ENCODE data around the gene MYLK. TPM values are rescaled to one million over a fixed set of nuclear protein-coding genes. Genes with fewer than 3 reads are reported as not detected.

The MYLK gene
- total RNA-seq, 1 donor from 2014 or later = 11.1 TPM

- no peaks in the 10 kb centered on the region for H3K9me3 ChIP-seq (replicated peaks)
- peaks cover under 1% of the 10 kb centered on the region for H3K27me3 ChIP-seq (ENCODE audit: low read depth)
- no peak overlapping the region for H3K27ac ChIP-seq (replicated peaks)
- no peak for DNase-seq
- no peaks in the 10 kb centered on the region for H3K36me3 ChIP-seq
- no peak overlapping the region for H3K4me3 ChIP-seq
- TF ChIP-seq CTCF (IDR thresholded peaks at IDR 0.05; ENCODE audit: borderline replicate concordance) = no peak
- H3K4me1 ChIP-seq = no peaks in the 10 kb centered on the region
- intact Hi-C loops (cut with micrococcal nuclease) = no loop called here
Observed at GRCh38 chr3:123734527-123734902, 149.6 kb downstream of the MYLK start.

GRCh38 chr3:123733805-123734526 lies 150.2 kb downstream of the MYLK start:
- Histone ChIP-seq H3K36me3 (no peaks in the 10 kb centered on the region), H3K4me1 (no peaks in the 10 kb centered on the region), H3K9me3 (replicated peaks) (no peaks in the 10 kb centered on the region), H3K27ac (replicated peaks) (no peak overlapping the region), H3K27me3 (ENCODE audit: low read depth) (peaks cover 3% of the 10 kb centered on the region), H3K4me3 (no peak overlapping the region)
- TF ChIP-seq CTCF (IDR thresholded peaks at IDR 0.05; ENCODE audit: borderline replicate concordance) = no peak
- intact Hi-C loops (cut with micrococcal nuclease) = no loop called here
- no peak for DNase-seq

GRCh38 chr3:123733341-123733740 lies 150.8 kb downstream of the MYLK start:
- H3K27ac ChIP-seq (replicated peaks) = no peak overlapping the region
- H3K4me1 ChIP-seq = no peaks in the 10 kb centered on the region
- H3K27me3 ChIP-seq (ENCODE audit: low read depth) = peaks cover 3% of the 10 kb centered on the region
- no peak for TF ChIP-seq CTCF (IDR thresholded peaks at IDR 0.05; ENCODE audit: borderline replicate concordance)
- H3K9me3 ChIP-seq (replicated peaks) = no peaks in the 10 kb centered on the region
- no peak for DNase-seq
- no peaks in the 10 kb centered on the region for H3K36me3 ChIP-seq
- no peak overlapping the region for H3K4me3 ChIP-seq
- intact Hi-C loops (cut with micrococcal nuclease) = no loop called here

DNA sequence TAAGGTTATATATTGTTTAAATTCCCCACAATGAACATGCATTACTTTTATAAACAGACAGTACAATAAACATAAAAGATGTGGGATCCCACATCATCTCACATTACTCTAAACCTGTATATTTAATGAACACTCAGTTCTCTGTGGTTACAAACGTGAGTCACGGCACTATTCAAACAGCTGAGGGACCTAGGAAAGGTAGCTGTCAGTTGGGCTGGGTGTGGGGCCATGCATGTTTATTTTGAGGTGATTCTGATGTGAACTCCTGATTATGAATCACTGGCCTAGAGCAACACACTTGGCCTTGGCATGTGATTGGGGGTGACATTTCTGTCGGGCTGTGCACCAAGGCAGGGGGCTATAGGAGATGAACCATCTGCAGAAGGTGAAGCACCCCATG lies 151.7 kb downstream of the MYLK start:
- no peak overlapping the region for H3K27ac ChIP-seq (replicated peaks)
- DNase-seq = no peak
- H3K27me3 ChIP-seq (ENCODE audit: low read depth) = peaks cover 3% of the 10 kb centered on the region
- no peaks in the 10 kb centered on the region for H3K4me1 ChIP-seq
- no peak for TF ChIP-seq CTCF (IDR thresholded peaks at IDR 0.05; ENCODE audit: borderline replicate concordance)
- intact Hi-C loops (cut with micrococcal nuclease) = no loop called here
- no peak overlapping the region for H3K4me3 ChIP-seq
- H3K9me3 ChIP-seq (replicated peaks) = no peaks in the 10 kb centered on the region
- no peaks in the 10 kb centered on the region for H3K36me3 ChIP-seq

DNA sequence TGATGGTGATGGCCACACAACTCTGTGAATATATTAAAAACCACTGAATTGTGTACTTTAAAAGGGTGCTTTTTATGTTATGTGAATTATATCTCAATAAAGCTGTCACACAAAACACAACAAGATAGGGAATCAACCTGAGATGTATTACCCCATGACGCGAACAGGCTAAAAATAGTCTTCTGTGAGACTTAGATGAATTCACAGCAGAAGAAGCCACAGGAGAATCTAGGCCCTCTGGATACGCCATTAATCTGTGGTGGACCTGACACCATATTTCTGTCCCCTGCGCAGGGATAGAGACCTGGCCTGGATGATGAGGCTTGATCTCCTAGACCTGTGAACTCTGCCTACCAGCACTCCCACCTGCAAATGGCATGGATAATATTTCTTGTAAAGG lies 153.3 kb downstream of the MYLK start:
- no peak for DNase-seq
- no peak overlapping the region for H3K4me3 ChIP-seq
- H3K9me3 ChIP-seq (replicated peaks) = no peaks in the 10 kb centered on the region
- no peaks in the 10 kb centered on the region for H3K36me3 ChIP-seq
- intact Hi-C loops (cut with micrococcal nuclease) = no loop called here
- no peak overlapping the region for H3K27ac ChIP-seq (replicated peaks)
- TF ChIP-seq CTCF (IDR thresholded peaks at IDR 0.05; ENCODE audit: borderline replicate concordance) = no peak
- no peaks in the 10 kb centered on the region for H3K4me1 ChIP-seq
- peaks cover 3% of the 10 kb centered on the region for H3K27me3 ChIP-seq (ENCODE audit: low read depth)

Measured in left ventricle myocardium inferior (tissue), 1 donor.